ENCODE results near the gene CNTNAP2.

Gene CNTNAP2

DNA sequence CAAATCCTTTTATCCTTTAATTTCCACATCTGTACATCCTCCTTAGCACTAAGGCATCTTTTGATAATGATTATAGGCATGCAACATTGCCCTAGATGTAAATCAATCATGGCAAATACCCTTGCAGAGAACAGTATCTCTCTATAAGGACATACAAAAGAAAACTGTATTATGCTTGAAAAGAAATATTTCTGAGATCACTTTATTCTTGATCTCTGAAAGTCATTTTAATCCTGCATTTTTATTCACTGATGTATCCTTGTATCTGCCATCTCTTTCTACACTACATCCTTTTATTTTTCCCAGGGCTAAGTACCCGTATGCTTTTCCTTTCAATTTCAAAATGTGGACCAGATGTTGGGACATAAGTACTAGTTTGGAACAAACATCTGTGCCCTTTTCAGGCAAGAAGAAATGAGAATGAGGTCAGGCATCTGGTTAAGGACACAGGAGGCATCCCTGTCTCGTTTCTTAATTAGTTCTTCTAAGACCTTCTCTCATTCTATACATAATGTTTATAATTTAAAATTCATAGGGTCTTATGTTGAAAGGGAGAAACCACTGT is 338.6 kb downstream of the CNTNAP2 start:
- H3K27ac ChIP-seq, result no peak overlapping the region
- no peak for TF ChIP-seq CTCF (conservative IDR thresholded peaks at IDR 0.05)

DNA sequence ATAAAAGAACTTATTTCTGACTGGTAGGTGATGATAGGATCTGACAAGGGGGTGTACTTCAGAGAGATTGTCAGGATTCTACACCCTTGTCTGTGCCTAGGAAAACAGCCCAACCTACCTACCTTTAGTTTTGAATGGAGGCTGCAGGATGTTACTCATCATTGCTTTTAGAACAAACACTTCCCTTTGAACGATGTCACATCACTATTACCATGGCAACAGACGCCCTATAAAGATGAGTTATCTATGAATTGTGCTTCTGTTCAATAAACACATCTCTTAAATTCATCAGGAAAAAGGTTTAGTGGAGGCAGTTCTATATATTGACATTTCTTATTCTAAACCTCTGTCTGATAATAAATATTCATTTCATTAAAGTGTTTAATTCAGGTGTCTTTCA is 362.4 kb downstream of the CNTNAP2 start:
- no peak overlapping the region for H3K27ac ChIP-seq
- TF ChIP-seq CTCF (conservative IDR thresholded peaks at IDR 0.05), result no peak

- no peak for TF ChIP-seq CTCF (conservative IDR thresholded peaks at IDR 0.05)
- H3K27ac ChIP-seq, result no peak overlapping the region
Observed at GRCh38 chr7:146486519-146486918, 369.9 kb downstream of the CNTNAP2 start.

DNA sequence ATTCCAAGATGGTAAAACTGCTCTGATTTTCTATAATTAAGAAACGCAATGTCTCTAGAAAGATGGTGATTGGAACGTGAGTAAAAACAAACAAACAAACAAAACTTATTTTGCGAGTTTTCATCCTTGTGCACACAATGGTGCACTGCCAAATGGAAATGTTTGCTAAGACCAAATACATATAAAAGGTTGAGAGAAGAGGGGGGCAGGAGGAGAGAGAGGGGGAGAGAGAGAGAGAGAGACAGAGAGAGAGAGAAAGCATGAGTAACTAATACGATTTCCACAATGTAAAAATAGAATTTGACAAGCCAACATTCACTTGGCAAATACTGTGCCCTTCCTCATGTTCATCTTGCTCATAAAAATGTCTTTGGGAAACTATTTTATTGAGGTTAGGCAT is 375.4 kb downstream of the CNTNAP2 start:
- no peak overlapping the region for H3K27ac ChIP-seq
- TF ChIP-seq CTCF (conservative IDR thresholded peaks at IDR 0.05), result no peak

GRCh38 chr7:146494952-146495596 is 378.5 kb downstream of the CNTNAP2 start:
- no peak for TF ChIP-seq CTCF (conservative IDR thresholded peaks at IDR 0.05)
- no peak overlapping the region for H3K27ac ChIP-seq

- no peak overlapping the region for H3K27ac ChIP-seq
Observed at GRCh38 chr7:146496657-146497056, 380.1 kb downstream of the CNTNAP2 start.

DNA sequence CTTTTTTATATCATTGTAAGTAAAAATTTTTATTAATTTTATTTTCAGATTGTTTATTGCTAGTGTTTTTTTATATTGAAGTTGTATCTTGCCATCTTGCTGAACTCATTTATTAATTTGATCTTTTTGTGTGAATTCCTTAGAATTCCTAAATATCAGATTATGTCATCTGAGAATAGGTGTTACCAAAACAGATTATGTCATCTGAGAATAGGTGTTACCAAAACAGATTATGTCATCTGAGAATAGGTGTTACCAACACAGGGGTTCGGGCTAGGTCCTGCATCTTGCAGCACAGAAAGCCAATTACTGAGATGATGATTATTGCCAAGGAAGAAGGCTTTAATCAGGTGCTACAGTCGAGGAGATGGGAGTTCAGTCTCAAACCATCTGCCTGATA is 383.4 kb downstream of the CNTNAP2 start:
- no peak overlapping the region for H3K27ac ChIP-seq
- no peak for TF ChIP-seq CTCF (conservative IDR thresholded peaks at IDR 0.05)

More at GRCh38 chr7:146496657-146497056, 380.1 kb downstream of the CNTNAP2 start:
- TF ChIP-seq CTCF (conservative IDR thresholded peaks at IDR 0.05), result no peak

Data from VCaP (cell line).